Hematopoietic multipotent progenitor cell treated with erythropoietin and hydrocortisone succinate and interleukin-3 and kit ligand, for 15 days (in vitro differentiated cells): ENCODE data around the gene LRRC8E.
"Not testable (repeated sequence)": the region's sequence is repeated elsewhere in the genome, so short reads cannot be mapped to it uniquely, and the experiment has no call there.

ENCODE experiments used
- DNase-seq: peaks from one replicate; pipeline ENCODE4 v3.0.0-alpha.2; 2015; ENCODE audit warnings: low spot score

LRRC8E gene

GRCh38 chr19:7908742-7909461, 20.6 kb downstream of the LRRC8E start:
- no peak for DNase-seq

GRCh38 chr19:7909471-7910067, 21.3 kb downstream of the LRRC8E start:
- DNase-seq = no peak

GRCh38 chr19:7910321-7911161, 22.2 kb downstream of the LRRC8E start:
- no peak for DNase-seq

- DNase-seq = no peak
Observed at GRCh38 chr19:7911508-7912143, 23.3 kb downstream of the LRRC8E start.

GRCh38 chr19:7912144-7912696, 23.9 kb downstream of the LRRC8E start:
- DNase-seq = no peak

- DNase-seq = no peak
Observed at GRCh38 chr19:7912697-7913564, 24.6 kb downstream of the LRRC8E start.

GRCh38 chr19:7913652-7914051, 25.3 kb downstream of the LRRC8E start:
- DNase-seq = no peak

- no peak for DNase-seq
Observed at GRCh38 chr19:7914099-7914498, 25.8 kb downstream of the LRRC8E start.

- no peak for DNase-seq
Observed at GRCh38 chr19:7914598-7915045, 26.3 kb downstream of the LRRC8E start, which contains the start of gene TGFBR3L. TGFBR3L (plus strand) TSS chr19:7914830.

GRCh38 chr19:7915250-7916102, 27.2 kb downstream of the LRRC8E start:
- no peak for DNase-seq

GRCh38 chr19:7916103-7916954, 28.0 kb downstream of the LRRC8E start:
- peak; percentile 46 for DNase-seq

GRCh38 chr19:7916955-7917266, 28.6 kb downstream of the LRRC8E start:
- no peak for DNase-seq

GRCh38 chr19:7917267-7918061, 29.2 kb downstream of the LRRC8E start:
- peak; percentile 64 for DNase-seq

GRCh38 chr19:7918062-7918614, 29.8 kb downstream of the LRRC8E start:
- not testable (repeated sequence) for DNase-seq

GRCh38 chr19:7918615-7919421, 30.5 kb downstream of the LRRC8E start:
- DNase-seq = no peak

- DNase-seq = peak; percentile 97
Observed at GRCh38 chr19:7919610-7920518, 31.6 kb downstream of the LRRC8E start, which contains the start of gene SNAPC2. SNAPC2 (plus strand) TSS chr19:7920338; CDS start chr19:7920367, 29 bp downstream.
